ENCODE results near the gene VEGFA. TPM values are rescaled to one million over a fixed set of nuclear protein-coding genes. Genes with fewer than 3 reads are reported as not detected.

Gene VEGFA
- total RNA-seq, 1 donor from 2014 or later: 31.2 TPM

DNA sequence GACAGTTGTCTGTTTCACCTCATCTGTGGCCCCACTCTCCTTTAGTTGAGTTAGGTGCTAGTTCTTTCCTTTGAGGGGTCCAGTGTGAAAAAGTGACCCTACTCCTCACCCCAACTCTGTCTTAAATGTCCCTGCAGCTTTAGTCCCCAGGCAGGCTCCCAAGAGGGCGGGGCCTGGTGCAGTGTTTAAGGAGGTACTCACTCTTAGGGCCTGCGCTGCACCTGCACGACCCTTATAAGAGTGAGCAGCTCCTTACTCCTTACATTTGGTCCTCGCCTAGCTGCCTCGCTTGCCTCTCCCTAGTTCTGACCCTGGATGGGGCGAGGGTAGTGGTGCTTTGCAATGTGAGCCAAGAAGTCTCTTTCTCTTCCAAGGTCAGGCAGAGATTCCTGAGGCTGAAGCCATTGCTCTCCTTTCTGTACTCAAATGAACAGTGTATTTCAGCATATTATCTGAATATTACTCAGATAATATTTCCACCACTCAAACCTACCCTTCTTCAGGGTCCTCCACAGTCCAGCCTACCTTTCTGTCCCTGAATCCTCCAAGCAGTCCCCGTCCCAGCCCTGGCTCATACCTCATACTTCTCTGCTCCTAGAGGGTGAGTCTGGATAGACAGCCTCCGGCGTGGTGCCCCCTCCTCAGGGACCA, 11.9 kb upstream of the VEGFA start:
- Mint-ChIP-seq H3K27ac (ENCODE audit: unreplicated experiment) (no peak overlapping the region), H3K4me1 (no peaks in the 10 kb centered on the region)

DNA sequence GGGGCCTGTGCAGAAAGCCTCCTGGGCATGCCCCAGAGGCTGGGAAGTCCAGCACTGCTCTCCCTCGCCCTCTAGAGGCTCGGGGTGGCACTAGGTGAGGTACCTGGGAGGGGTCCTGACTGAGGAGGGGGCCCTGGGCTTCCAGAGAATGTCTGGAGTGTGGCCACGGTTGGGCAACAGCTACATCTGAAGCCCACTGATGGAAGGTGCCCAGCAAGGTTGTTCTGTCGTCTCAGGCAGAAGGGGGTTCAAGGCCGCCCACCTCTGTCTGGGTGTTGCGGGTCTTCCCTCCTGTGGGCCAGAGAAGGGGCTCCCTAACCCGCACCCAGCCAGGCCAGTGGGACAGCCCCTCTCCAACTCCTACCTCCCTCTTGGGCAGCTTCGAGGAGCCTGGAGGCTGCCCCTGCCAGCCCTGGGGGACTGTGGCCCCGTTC, 11.4 kb upstream of the VEGFA start:
- TF ChIP-seq, protein P1, sequence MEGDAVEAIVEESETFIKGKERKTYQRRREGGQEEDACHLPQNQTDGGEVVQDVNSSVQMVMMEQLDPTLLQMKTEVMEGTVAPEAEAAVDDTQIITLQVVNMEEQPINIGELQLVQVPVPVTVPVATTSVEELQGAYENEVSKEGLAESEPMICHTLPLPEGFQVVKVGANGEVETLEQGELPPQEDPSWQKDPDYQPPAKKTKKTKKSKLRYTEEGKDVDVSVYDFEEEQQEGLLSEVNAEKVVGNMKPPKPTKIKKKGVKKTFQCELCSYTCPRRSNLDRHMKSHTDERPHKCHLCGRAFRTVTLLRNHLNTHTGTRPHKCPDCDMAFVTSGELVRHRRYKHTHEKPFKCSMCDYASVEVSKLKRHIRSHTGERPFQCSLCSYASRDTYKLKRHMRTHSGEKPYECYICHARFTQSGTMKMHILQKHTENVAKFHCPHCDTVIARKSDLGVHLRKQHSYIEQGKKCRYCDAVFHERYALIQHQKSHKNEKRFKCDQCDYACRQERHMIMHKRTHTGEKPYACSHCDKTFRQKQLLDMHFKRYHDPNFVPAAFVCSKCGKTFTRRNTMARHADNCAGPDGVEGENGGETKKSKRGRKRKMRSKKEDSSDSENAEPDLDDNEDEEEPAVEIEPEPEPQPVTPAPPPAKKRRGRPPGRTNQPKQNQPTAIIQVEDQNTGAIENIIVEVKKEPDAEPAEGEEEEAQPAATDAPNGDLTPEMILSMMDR (conservative IDR thresholded peaks at IDR 0.05): peak; percentile 63
- H3K27me3 Mint-ChIP-seq (ENCODE audit: low read depth): peaks cover 6% of the 10 kb centered on the region
- H3K4me3 Mint-ChIP-seq: no peak overlapping the region
- H3K27ac Mint-ChIP-seq (ENCODE audit: unreplicated experiment): no peak overlapping the region
- DNase-seq (ENCODE audit: low read depth, low spot score): peak; percentile 38
- H3K9me3 Mint-ChIP-seq: no peaks in the 10 kb centered on the region
- H3K4me1 Mint-ChIP-seq: no peaks in the 10 kb centered on the region
- H3K36me3 Mint-ChIP-seq (ENCODE audit: low read depth): no peaks in the 10 kb centered on the region

More for the DNA sequence above, 11.9 kb upstream of the VEGFA start:
- TF ChIP-seq, protein P1 (conservative IDR thresholded peaks at IDR 0.05): no peak
- no peak for DNase-seq (ENCODE audit: low read depth, low spot score)
- H3K27me3 Mint-ChIP-seq (ENCODE audit: low read depth): peaks cover 3% of the 10 kb centered on the region
- no peaks in the 10 kb centered on the region for H3K9me3 Mint-ChIP-seq
- H3K36me3 Mint-ChIP-seq (ENCODE audit: low read depth): no peaks in the 10 kb centered on the region
- H3K4me3 Mint-ChIP-seq: no peak overlapping the region

GRCh38 chr6:43759136-43759906, 10.7 kb upstream of the VEGFA start:
- no peaks in the 10 kb centered on the region for H3K4me1 Mint-ChIP-seq
- TF ChIP-seq, protein P1 (conservative IDR thresholded peaks at IDR 0.05): no peak
- no peaks in the 10 kb centered on the region for H3K9me3 Mint-ChIP-seq
- peaks cover 6% of the 10 kb centered on the region for H3K27me3 Mint-ChIP-seq (ENCODE audit: low read depth)
- no peak overlapping the region for H3K27ac Mint-ChIP-seq (ENCODE audit: unreplicated experiment)
- H3K36me3 Mint-ChIP-seq (ENCODE audit: low read depth): no peaks in the 10 kb centered on the region
- no peak for DNase-seq (ENCODE audit: low read depth, low spot score)
- no peak overlapping the region for H3K4me3 Mint-ChIP-seq

DNA sequence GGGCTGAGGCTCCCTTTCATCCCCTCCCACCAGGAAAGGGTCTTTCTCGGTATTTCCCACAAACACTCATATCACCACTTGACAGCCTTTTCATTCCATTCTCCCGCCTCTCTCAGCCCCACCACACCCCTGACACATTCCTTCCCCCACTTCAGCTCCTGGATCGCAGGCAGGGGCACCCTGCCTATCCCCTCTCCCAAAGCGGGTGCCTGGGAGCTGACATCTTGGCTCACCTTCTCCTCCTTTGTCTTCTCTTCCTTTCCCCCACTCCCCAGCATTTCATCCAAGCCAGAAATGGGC, 10.2 kb upstream of the VEGFA start:
- no peaks in the 10 kb centered on the region for H3K36me3 Mint-ChIP-seq (ENCODE audit: low read depth)

DNA sequence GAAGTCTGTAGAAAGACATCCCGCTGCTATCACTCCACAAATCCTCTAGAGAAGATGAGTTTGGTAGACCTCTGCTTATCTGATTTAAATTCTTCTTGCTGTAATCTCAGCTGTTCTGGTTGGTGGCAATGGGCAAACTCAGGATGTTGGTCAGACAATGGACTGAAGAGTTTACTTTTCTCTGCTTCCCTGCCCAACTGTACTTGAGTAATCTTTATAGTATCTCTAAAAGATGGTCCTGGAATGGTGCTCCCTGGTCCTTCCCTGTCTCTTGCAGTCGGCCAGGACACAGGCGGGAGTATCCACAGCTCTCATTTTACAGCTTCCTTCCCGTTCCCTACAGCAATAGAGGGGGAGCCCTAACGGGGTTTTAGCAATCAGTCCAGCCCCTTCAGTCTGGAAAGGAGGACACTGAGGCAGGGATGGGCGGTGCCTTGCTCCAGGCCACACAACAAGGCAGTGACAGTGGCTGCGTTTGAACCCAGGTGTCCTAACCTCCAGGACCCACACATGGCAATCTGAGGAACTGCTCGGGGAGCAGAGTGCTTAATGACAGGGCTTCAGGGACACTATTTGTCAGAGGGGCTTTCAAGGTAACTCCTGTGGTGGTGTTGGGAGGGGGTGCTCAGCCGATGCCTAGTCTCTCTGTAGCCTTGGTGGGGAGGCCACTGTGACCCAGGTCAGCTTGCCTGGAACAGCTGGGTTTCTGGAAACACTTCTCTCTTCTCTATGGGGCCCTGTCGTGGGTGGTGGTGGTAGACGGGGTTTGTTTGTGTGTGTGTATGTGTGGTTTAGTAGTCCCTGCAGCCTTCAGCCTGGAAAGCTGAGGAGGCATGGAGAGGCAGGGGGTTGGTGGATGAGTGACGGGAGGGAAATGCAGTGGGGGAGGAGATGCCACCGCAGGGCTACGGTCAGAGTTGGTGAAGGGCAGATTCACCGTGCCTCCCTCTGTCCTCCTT, 9.5 kb upstream of the VEGFA start:
- H3K27me3 Mint-ChIP-seq (ENCODE audit: low read depth): peaks cover 3% of the 10 kb centered on the region
- no peaks in the 10 kb centered on the region for H3K36me3 Mint-ChIP-seq (ENCODE audit: low read depth)
- no peak for DNase-seq (ENCODE audit: low read depth, low spot score)
- H3K4me3 Mint-ChIP-seq: no peak overlapping the region
- TF ChIP-seq, protein P1 (conservative IDR thresholded peaks at IDR 0.05): no peak
- H3K9me3 Mint-ChIP-seq: no peaks in the 10 kb centered on the region
- no peak overlapping the region for H3K27ac Mint-ChIP-seq (ENCODE audit: unreplicated experiment)
- no peaks in the 10 kb centered on the region for H3K4me1 Mint-ChIP-seq

More for the DNA sequence above, 10.2 kb upstream of the VEGFA start:
- TF ChIP-seq, protein P1 (conservative IDR thresholded peaks at IDR 0.05): no peak
- no peak for DNase-seq (ENCODE audit: low read depth, low spot score)
- Mint-ChIP-seq H3K4me3 (no peak overlapping the region), H3K4me1 (no peaks in the 10 kb centered on the region), H3K27ac (ENCODE audit: unreplicated experiment) (no peak overlapping the region), H3K9me3 (no peaks in the 10 kb centered on the region), H3K27me3 (ENCODE audit: low read depth) (peaks cover 6% of the 10 kb centered on the region)
